HEK293T (cell line): ENCODE results near the gene MAPK8IP3.

ENCODE experiments used
- CTCF ChIA-PET: fragments of 350-600 bp; formaldehyde crosslinking; extraction: SDS; loops from one replicate; lab custom pipeline; 2021; ENCODE audit warnings: antibody characterized with exemption, inconsistent platforms; lab: Yijun Ruan, JAX
- POLR2A ChIA-PET: fragments of 350-600 bp; formaldehyde crosslinking; extraction: SDS; loops from one replicate; lab custom pipeline; 2020; ENCODE audit warnings: antibody characterized with exemption, inconsistent platforms; lab: Yijun Ruan, JAX
- DNase-seq: peaks from one replicate; pipeline ENCODE4 v3.0.0; 2012; ENCODE audit warnings: mixed read lengths; ENCODE audit errors: extremely low spot score
- ARNT ChIP-seq: fragments of 450-650 bp; IDR thresholded peaks from 2 replicates; pipeline ENCODE4 v1.6.1; 2017; ENCODE audit warnings: mild to moderate bottlenecking
- BHLHE40 ChIP-seq: fragments of 450-650 bp; IDR thresholded peaks from 2 replicates; pipeline ENCODE4 v1.6.1; 2016; ENCODE audit warnings: mild to moderate bottlenecking, moderate library complexity, borderline replicate concordance
- CTBP1 ChIP-seq: fragments of 450-650 bp; IDR thresholded peaks from 2 replicates; pipeline ENCODE4 v1.6.1; 2016; ENCODE audit warnings: borderline replicate concordance
- ELF4 ChIP-seq: fragments of 450-650 bp; IDR thresholded peaks from 2 replicates; pipeline ENCODE4 v1.6.1; 2017; ENCODE audit warnings: antibody characterized with exemption
- FOXA1 ChIP-seq: fragments of 450-650 bp; IDR thresholded peaks from 2 replicates; pipeline ENCODE4 v1.6.1; 2016; ENCODE audit warnings: mild to moderate bottlenecking
- FOXK2 ChIP-seq: fragments of 450-650 bp; IDR thresholded peaks from 2 replicates; pipeline ENCODE4 v1.6.1; 2016; ENCODE audit warnings: mild to moderate bottlenecking
- FOXM1 ChIP-seq: fragments of 450-650 bp; IDR thresholded peaks from 2 replicates; pipeline ENCODE4 v1.6.1; 2017; ENCODE audit warnings: mild to moderate bottlenecking, borderline replicate concordance
- HDGF ChIP-seq: fragments of 450-650 bp; IDR thresholded peaks from 2 replicates; pipeline ENCODE4 v1.6.1; 2017; ENCODE audit warnings: antibody characterized with exemption, borderline replicate concordance
- L3MBTL2 ChIP-seq: fragments of 450-650 bp; conservative IDR thresholded peaks from 2 replicates; pipeline ENCODE4 v1.6.1; 2016; ENCODE audit warnings: mild to moderate bottlenecking
- LEF1 ChIP-seq: fragments of 450-650 bp; IDR thresholded peaks from 2 replicates; pipeline ENCODE4 v1.6.1; 2017; ENCODE audit warnings: mild to moderate bottlenecking, borderline replicate concordance
- NFRKB ChIP-seq: fragments of 450-650 bp; IDR thresholded peaks from 2 replicates; pipeline ENCODE4 v1.6.1; 2016; ENCODE audit warnings: mild to moderate bottlenecking, moderate library complexity
- SP1 ChIP-seq: fragments of 450-650 bp; IDR thresholded peaks from 2 replicates; pipeline ENCODE4 v1.6.1; 2017
- SUZ12 ChIP-seq: fragments of 450-650 bp; IDR thresholded peaks from 2 replicates; pipeline ENCODE4 v1.6.1; 2016; ENCODE audit warnings: mild to moderate bottlenecking
- TARDBP ChIP-seq: fragments of 450-650 bp; IDR thresholded peaks from 2 replicates; pipeline ENCODE4 v1.6.1; 2016
- ZNF384 ChIP-seq: fragments of 450-650 bp; IDR thresholded peaks from 2 replicates; pipeline ENCODE4 v1.6.1; 2016
- TF ChIP-seq, protein P1 (sequence below): fragments of 450-650 bp; IDR thresholded peaks from 2 replicates; pipeline ENCODE4 v1.6.1; 2016

The MAPK8IP3 gene

DNA sequence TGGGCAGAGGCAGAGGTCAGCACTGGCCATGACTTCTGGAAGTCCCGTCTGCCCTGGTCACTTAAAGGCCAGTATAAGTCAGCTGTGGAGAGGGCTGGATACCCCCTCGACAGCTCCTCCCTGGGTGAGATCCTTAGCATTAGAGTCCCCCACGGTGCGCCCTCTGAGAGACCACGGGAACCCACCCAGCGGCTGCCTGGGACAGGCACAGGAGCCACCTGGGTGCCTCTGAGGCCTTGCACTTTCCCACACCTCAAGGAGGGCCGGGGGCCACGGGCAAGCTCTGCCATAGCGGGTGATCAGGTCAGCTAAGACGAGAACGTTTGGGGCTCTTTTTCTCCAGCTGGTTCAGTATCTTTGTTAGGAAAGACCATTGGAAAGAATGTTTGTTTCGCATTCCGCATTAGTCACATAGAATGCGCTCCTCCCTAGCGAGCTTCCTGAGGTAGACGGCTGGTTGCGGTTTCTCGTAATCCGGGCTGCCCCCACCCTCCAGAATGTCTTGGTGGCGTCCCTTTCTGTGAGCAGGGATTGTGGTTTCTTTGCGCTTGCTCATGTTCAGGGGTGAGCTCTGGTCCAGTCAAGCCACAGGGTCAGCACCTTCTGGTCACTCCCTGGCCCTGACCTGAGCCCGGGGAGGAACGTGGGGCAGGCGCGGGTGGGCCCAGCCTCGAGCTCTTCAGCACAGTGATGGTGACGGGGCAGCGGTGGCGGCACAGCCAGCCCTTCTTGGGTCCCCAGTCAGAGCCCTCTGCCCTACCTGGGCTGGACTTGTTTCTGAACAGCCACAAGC, 40.1 kb downstream of the MAPK8IP3 start:
- no peak for DNase-seq
- TF ChIP-seq FOXA1: no peak
- TF ChIP-seq ZNF384: no peak
- no peak for TF ChIP-seq ARNT
- no peak for TF ChIP-seq SP1
- no peak for TF ChIP-seq CTBP1
- no peak for TF ChIP-seq LEF1
- TF ChIP-seq FOXM1: no peak
- no peak for TF ChIP-seq FOXK2
- no peak for TF ChIP-seq SUZ12
- TF ChIP-seq, protein P1, sequence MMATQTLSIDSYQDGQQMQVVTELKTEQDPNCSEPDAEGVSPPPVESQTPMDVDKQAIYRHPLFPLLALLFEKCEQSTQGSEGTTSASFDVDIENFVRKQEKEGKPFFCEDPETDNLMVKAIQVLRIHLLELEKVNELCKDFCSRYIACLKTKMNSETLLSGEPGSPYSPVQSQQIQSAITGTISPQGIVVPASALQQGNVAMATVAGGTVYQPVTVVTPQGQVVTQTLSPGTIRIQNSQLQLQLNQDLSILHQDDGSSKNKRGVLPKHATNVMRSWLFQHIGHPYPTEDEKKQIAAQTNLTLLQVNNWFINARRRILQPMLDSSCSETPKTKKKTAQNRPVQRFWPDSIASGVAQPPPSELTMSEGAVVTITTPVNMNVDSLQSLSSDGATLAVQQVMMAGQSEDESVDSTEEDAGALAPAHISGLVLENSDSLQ: no peak
- TF ChIP-seq NFRKB: no peak
- no peak for TF ChIP-seq L3MBTL2
- TF ChIP-seq TARDBP: no peak
- TF ChIP-seq BHLHE40: no peak
- no peak for TF ChIP-seq ELF4
- no peak for TF ChIP-seq HDGF
- POLR2A ChIA-PET: interaction anchor here (1.0 kb wide), 1 partner anchor 40 kb away, joined by 4 read pairs; the partner anchor contains the start of gene MAPK8IP3
- CTCF ChIA-PET: no interaction called here

DNA sequence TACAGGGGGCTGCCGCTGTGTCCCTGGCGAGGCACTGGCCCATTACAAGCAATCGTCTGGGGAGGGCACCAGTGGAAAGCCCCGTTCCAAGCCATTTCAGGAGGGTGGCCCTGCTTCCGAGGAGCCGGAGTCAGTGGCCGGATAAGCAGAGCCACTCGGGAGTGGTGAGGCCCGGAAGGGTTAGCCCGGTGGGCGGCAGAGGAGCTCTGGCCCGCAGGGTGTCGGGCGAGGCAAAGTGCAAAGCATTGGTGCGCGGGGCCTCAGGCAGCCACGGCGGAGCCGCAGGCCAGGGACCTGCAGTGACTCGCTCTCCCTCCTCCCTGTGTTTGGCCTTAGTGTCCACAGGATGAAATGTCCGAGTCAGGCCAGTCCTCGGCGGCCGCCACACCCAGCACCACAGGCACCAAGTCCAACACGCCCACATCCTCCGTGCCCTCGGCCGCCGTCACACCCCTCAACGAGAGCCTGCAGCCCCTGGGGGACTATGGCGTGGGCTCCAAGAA, 40.7 kb downstream of the MAPK8IP3 start:
- ChIA-PET POLR2A (interaction anchor here (1.0 kb wide), 1 partner anchor 41 kb away, joined by 4 read pairs; the partner anchor contains the start of gene MAPK8IP3), CTCF (no interaction called here)
- TF ChIP-seq ZNF384 (no peak), FOXA1 (no peak), LEF1 (no peak), ELF4 (no peak), NFRKB (no peak), HDGF (no peak), SUZ12 (no peak), SP1 (no peak), CTBP1 (no peak), ARNT (no peak), L3MBTL2 (no peak), FOXK2 (no peak), BHLHE40 (no peak), FOXM1 (no peak), TARDBP (no peak)
- TF ChIP-seq, protein P1: no peak
- DNase-seq: no peak

DNA sequence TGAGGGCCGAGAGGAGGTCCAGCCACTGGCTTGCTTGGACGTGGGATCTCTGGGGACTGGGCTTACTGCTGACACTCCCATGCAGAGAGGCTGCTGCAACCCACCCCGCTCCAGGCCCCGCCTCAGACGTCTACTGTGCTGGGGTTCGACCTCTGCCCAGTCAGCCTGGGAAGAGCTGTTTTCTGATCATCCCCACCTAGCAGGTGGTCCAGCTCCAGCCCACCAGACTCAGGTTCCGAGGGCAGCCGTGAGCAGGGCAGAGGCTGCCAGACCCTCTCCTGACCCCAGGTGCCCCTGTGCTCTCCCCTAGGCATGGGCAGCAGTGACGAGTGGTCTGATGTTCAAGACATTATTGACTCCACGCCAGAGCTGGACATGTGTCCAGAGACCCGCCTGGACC, 41.9 kb downstream of the MAPK8IP3 start:
- DNase-seq: no peak
- ChIA-PET CTCF (no interaction called here), POLR2A (no interaction called here)

DNA sequence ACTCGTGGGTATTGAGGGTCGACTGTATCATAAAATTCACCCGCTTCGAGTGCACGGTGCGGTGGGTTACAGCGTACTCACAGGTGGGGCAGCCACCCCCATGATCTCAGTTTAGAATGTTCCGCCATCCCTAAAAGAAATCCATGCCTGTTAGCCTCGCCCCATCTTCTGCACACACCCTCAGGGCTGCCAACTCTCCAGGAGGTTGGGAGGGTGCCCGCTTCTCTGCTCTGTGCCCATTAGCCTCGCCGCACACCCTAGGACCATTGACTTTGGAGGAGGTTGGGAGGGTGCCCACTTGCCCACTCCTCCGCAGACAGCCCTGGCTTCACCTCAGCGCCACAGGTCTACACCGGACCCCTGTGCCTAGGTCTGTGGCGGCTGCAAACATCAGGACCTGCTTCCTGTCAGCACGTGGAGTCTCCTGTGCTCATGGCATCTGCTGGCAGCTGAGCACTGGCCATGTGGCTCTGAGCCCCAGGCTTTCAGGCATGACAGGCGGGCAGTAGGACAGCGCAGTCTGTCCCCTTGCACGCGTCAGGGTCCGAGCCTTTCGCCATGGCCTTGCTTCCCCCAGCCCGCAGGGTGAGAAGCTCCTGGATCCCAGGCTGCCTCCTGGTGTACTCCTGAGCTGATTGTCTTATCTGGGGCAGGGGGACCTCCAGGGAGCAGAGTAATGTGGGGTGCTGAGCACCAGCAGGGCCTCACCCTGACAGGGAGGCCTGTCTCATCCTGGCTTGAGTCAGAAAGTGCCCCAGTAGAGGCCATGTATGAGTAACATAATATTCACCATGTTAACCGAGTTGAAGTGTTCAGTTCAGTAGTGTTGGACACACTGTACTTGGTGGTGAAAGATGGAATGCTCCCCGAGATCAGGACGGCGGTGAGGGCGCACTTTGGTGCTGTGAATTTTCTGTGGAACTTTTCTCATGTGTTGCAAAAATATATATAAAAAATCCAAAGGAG, 43.4 kb downstream of the MAPK8IP3 start:
- CTCF ChIA-PET: no interaction called here
- no peak for TF ChIP-seq SP1
- TF ChIP-seq HDGF: no peak
- TF ChIP-seq L3MBTL2: no peak
- no peak for TF ChIP-seq ZNF384
- TF ChIP-seq BHLHE40: no peak
- no peak for TF ChIP-seq NFRKB
- TF ChIP-seq FOXA1: no peak
- TF ChIP-seq LEF1: no peak
- no peak for TF ChIP-seq ELF4
- TF ChIP-seq, protein P1: no peak
- no peak for TF ChIP-seq FOXM1
- no peak for TF ChIP-seq SUZ12
- no peak for TF ChIP-seq CTBP1
- no peak for TF ChIP-seq FOXK2
- no peak for TF ChIP-seq ARNT
- TF ChIP-seq TARDBP: no peak
- POLR2A ChIA-PET: no interaction called here
- DNase-seq: no peak

More for the DNA sequence above, 41.9 kb downstream of the MAPK8IP3 start:
- TF ChIP-seq HDGF (no peak), FOXA1 (no peak), ARNT (no peak), L3MBTL2 (no peak), NFRKB (no peak), FOXK2 (no peak), FOXM1 (no peak)

DNA sequence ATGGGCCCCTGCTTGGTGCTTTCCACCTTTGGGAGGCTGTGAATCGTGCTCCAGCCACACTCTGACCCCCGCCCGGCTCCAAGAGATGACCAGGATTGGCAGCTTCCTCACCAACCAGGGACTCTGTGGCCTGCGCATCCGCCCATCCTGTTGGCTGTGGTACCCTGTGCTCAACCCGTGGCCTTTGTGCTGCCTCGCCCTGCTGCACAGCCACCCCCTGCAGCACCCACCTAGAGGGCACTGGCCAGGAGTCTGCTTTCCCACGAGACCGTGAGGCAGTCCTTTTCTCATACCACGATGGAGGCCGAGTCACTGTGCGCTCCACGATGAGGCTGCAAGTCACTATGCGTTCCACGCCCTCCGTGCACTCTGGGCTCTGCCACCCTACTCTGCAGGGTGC, 46.0 kb downstream of the MAPK8IP3 start:
- DNase-seq: no peak
- TF ChIP-seq BHLHE40 (no peak), TARDBP (no peak), FOXK2 (no peak), L3MBTL2 (no peak)
- POLR2A ChIA-PET: interaction anchor here (0.9 kb wide), 1 partner anchor 31 kb away, joined by 4 read pairs; the partner anchor contains the start of gene NUBP2
- CTCF ChIA-PET: no interaction called here
